PC-9 (cell line): ENCODE measurements around the gene COPB1.

Experiments used
- EZH2 ChIP-seq: fragments of 200-600 bp; sonication (generic); IDR thresholded peaks from 2 replicates; pipeline ENCODE4 v1.8.0; 2017; ENCODE audit warnings: antibody characterized with exemption, low read depth
- TF ChIP-seq, protein P1 (sequence below): fragments of 200-600 bp; sonication (generic); conservative IDR thresholded peaks from 2 replicates; pipeline ENCODE4 v1.6.1; 2017; ENCODE audit warnings: mixed run types, antibody characterized with exemption, mild to moderate bottlenecking, moderate library complexity

DNA sequence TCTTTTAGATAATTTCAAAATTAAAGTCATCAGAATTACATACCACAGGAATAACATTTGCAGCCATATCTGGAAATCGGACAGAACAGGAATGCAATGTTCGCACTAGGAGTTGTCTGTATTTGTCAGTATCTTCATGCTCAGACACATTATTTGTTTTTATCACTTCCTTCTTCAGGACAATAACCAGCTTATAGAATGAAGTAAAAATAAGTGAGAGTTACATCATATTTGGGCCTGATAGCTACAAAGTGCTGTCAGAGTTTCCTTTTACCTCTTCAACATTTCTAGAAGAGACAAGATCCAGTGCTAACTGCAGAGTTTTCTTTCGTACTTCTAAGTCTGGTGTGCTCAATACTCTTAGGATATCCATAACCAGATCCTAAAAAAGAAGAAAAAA, 18.9 kb downstream of the COPB1 start:
- TF ChIP-seq, protein P1, sequence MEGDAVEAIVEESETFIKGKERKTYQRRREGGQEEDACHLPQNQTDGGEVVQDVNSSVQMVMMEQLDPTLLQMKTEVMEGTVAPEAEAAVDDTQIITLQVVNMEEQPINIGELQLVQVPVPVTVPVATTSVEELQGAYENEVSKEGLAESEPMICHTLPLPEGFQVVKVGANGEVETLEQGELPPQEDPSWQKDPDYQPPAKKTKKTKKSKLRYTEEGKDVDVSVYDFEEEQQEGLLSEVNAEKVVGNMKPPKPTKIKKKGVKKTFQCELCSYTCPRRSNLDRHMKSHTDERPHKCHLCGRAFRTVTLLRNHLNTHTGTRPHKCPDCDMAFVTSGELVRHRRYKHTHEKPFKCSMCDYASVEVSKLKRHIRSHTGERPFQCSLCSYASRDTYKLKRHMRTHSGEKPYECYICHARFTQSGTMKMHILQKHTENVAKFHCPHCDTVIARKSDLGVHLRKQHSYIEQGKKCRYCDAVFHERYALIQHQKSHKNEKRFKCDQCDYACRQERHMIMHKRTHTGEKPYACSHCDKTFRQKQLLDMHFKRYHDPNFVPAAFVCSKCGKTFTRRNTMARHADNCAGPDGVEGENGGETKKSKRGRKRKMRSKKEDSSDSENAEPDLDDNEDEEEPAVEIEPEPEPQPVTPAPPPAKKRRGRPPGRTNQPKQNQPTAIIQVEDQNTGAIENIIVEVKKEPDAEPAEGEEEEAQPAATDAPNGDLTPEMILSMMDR = no peak
- no peak for TF ChIP-seq EZH2
